Measurements from ENCODE around the gene CAMK2B.

DNA sequence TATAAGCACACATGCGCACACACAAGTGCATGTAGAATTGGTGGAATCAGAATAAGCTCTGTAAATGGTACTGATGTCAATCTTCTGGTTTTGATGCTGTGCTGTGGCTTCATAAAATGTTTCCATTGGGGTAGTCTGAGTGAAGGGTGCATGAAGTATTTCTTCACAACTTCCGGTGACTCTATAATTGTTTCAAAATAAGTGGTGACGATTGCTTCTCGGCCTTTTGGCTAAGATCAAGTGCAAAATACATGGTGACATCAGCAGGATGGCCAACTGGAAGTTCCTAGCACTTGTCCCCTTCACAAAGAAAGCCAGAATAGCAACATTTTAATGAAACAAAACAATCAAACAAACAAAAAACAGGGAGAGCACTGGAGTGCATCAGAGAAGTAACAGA is 41.6 kb upstream of the CAMK2B start:
- TF ChIP-seq TAF1 (IDR thresholded peaks at IDR 0.05; ENCODE audit: borderline replicate concordance, insufficient read depth, low read length) = no peak
- TF ChIP-seq, protein P1, sequence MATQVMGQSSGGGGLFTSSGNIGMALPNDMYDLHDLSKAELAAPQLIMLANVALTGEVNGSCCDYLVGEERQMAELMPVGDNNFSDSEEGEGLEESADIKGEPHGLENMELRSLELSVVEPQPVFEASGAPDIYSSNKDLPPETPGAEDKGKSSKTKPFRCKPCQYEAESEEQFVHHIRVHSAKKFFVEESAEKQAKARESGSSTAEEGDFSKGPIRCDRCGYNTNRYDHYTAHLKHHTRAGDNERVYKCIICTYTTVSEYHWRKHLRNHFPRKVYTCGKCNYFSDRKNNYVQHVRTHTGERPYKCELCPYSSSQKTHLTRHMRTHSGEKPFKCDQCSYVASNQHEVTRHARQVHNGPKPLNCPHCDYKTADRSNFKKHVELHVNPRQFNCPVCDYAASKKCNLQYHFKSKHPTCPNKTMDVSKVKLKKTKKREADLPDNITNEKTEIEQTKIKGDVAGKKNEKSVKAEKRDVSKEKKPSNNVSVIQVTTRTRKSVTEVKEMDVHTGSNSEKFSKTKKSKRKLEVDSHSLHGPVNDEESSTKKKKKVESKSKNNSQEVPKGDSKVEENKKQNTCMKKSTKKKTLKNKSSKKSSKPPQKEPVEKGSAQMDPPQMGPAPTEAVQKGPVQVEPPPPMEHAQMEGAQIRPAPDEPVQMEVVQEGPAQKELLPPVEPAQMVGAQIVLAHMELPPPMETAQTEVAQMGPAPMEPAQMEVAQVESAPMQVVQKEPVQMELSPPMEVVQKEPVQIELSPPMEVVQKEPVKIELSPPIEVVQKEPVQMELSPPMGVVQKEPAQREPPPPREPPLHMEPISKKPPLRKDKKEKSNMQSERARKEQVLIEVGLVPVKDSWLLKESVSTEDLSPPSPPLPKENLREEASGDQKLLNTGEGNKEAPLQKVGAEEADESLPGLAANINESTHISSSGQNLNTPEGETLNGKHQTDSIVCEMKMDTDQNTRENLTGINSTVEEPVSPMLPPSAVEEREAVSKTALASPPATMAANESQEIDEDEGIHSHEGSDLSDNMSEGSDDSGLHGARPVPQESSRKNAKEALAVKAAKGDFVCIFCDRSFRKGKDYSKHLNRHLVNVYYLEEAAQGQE (IDR thresholded peaks at IDR 0.05; ENCODE audit: insufficient read depth in 1 of 2, low read depth in 2 of 2, low read length in 2 of 2) = no peak

All from PFSK-1 (cell line).